Loucy (cell line): ENCODE results near the gene PHACTR3.

Source experiments
- H2AFZ ChIP-seq: fragments of 200-600 bp; sonication (generic); 2 replicates; pipeline ENCODE4 v1.6.0; 2016; ENCODE audit warnings: antibody characterized with exemption, mild to moderate bottlenecking, low read length, moderate library complexity
- H3F3A ChIP-seq: fragments of 200-600 bp; 2 replicates; pipeline ENCODE4 v1.6.0; 2016; ENCODE audit warnings: antibody characterized with exemption, low read depth, mild to moderate bottlenecking
- H3K27me3 ChIP-seq: fragments of 200-600 bp; sonication (generic); 2 replicates; pipeline ENCODE4 v1.6.1; 2014; ENCODE audit warnings: low read length, mild to moderate bottlenecking; ENCODE audit not compliant: insufficient read depth, poor library complexity, severe bottlenecking
- H3K36me3 ChIP-seq: fragments of 200-600 bp; sonication (generic); 2 replicates; pipeline ENCODE4 v1.6.1; 2016; ENCODE audit warnings: low read length; ENCODE audit not compliant: insufficient read depth
- H3K4me1 ChIP-seq: fragments of 200-600 bp; sonication (generic); 2 replicates; pipeline ENCODE4 v1.5.1; 2014; ENCODE audit warnings: low read length, mild to moderate bottlenecking; ENCODE audit not compliant: insufficient read depth, poor library complexity, severe bottlenecking
- H3K4me2 ChIP-seq: fragments of 200-600 bp; sonication (generic); 2 replicates; pipeline ENCODE4 v1.6.0; 2014; ENCODE audit warnings: antibody characterized with exemption, low read length, low read depth, mild to moderate bottlenecking; ENCODE audit not compliant: poor library complexity, severe bottlenecking
- H3K4me3 ChIP-seq: fragments of 200-600 bp; sonication (generic); 2 replicates; pipeline ENCODE4 v1.5.1; 2014; ENCODE audit warnings: low read length, mild to moderate bottlenecking, mixed read lengths; ENCODE audit not compliant: poor library complexity, severe bottlenecking
- H3K79me2 ChIP-seq: fragments of 200-600 bp; sonication (generic); 2 replicates; pipeline ENCODE4 v1.6.1; 2014; ENCODE audit warnings: low read length; ENCODE audit not compliant: insufficient read depth
- H3K9ac ChIP-seq: fragments of 200-600 bp; sonication (generic); 2 replicates; pipeline ENCODE4 v1.6.0; 2014; ENCODE audit warnings: mild to moderate bottlenecking, low read depth, low read length, moderate library complexity; ENCODE audit not compliant: poor library complexity, severe bottlenecking
- H3K9me2 ChIP-seq: fragments of 200-600 bp; sonication (generic); replicated peaks from 2 replicates; pipeline ENCODE4 v1.6.1; 2016; ENCODE audit warnings: low read depth, low read length, mixed read lengths
- H3K9me3 ChIP-seq: fragments of 200-600 bp; sonication (generic); 2 replicates; pipeline ENCODE4 v1.6.1; 2014; ENCODE audit warnings: mild to moderate bottlenecking, antibody characterized with exemption, low read length, low read depth; ENCODE audit not compliant: insufficient read depth
- H4K20me1 ChIP-seq: fragments of 200-600 bp; sonication (generic); 2 replicates; pipeline ENCODE4 v1.6.0; 2014; ENCODE audit warnings: antibody characterized with exemption, low read length, mild to moderate bottlenecking; ENCODE audit not compliant: insufficient read depth, poor library complexity, severe bottlenecking
- EZH2phosphoT487 ChIP-seq: fragments of 200-600 bp; IDR thresholded peaks from 2 replicates; pipeline ENCODE4 v1.6.1; 2018; ENCODE audit warnings: antibody characterized with exemption, mild to moderate bottlenecking, moderate library complexity, borderline replicate concordance
- TF ChIP-seq, protein P1 (sequence below): fragments of 200-600 bp; sonication (generic); conservative IDR thresholded peaks from 2 replicates; pipeline ENCODE4 v1.5.1; 2014; ENCODE audit warnings: mild to moderate bottlenecking, antibody characterized with exemption, low read length

PHACTR3 gene

GRCh38 chr20:59645761-59646171, 41.4 kb downstream of the PHACTR3 start:
- Histone ChIP-seq H2AFZ (no peak overlapping the region), H3K9ac (no peak overlapping the region), H3K4me3 (no peak overlapping the region), H3K9me2 (no peaks in the 10 kb centered on the region), H3K36me3 (no peaks in the 10 kb centered on the region), H3K27me3 (no peaks in the 10 kb centered on the region), H3K4me2 (no peak overlapping the region), H3F3A (no peaks in the 10 kb centered on the region), H3K79me2 (peaks cover 80% of the 10 kb centered on the region), H3K4me1 (no peaks in the 10 kb centered on the region), H4K20me1 (peaks cover 10% of the 10 kb centered on the region), H3K9me3 (peaks cover 12% of the 10 kb centered on the region; the same call in 1 of the 2 replicates)
- TF ChIP-seq EZH2phosphoT487 = no peak
- TF ChIP-seq, protein P1, sequence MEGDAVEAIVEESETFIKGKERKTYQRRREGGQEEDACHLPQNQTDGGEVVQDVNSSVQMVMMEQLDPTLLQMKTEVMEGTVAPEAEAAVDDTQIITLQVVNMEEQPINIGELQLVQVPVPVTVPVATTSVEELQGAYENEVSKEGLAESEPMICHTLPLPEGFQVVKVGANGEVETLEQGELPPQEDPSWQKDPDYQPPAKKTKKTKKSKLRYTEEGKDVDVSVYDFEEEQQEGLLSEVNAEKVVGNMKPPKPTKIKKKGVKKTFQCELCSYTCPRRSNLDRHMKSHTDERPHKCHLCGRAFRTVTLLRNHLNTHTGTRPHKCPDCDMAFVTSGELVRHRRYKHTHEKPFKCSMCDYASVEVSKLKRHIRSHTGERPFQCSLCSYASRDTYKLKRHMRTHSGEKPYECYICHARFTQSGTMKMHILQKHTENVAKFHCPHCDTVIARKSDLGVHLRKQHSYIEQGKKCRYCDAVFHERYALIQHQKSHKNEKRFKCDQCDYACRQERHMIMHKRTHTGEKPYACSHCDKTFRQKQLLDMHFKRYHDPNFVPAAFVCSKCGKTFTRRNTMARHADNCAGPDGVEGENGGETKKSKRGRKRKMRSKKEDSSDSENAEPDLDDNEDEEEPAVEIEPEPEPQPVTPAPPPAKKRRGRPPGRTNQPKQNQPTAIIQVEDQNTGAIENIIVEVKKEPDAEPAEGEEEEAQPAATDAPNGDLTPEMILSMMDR = peak; percentile 50

GRCh38 chr20:59646487-59646886, 42.1 kb downstream of the PHACTR3 start:
- H2AFZ ChIP-seq = no peak overlapping the region
- H3K36me3 ChIP-seq = no peaks in the 10 kb centered on the region
- TF ChIP-seq, protein P1 = no peak
- no peak for TF ChIP-seq EZH2phosphoT487
- H4K20me1 ChIP-seq = peaks cover 10% of the 10 kb centered on the region
- H3F3A ChIP-seq = no peaks in the 10 kb centered on the region
- no peak overlapping the region for H3K9ac ChIP-seq
- no peaks in the 10 kb centered on the region for H3K4me1 ChIP-seq
- peaks cover 77% of the 10 kb centered on the region for H3K79me2 ChIP-seq
- no peak overlapping the region for H3K4me3 ChIP-seq
- no peak overlapping the region for H3K4me2 ChIP-seq
- H3K9me3 ChIP-seq = peaks cover 12% of the 10 kb centered on the region; the same call in 1 of the 2 replicates
- no peaks in the 10 kb centered on the region for H3K27me3 ChIP-seq
- H3K9me2 ChIP-seq = no peaks in the 10 kb centered on the region

DNA sequence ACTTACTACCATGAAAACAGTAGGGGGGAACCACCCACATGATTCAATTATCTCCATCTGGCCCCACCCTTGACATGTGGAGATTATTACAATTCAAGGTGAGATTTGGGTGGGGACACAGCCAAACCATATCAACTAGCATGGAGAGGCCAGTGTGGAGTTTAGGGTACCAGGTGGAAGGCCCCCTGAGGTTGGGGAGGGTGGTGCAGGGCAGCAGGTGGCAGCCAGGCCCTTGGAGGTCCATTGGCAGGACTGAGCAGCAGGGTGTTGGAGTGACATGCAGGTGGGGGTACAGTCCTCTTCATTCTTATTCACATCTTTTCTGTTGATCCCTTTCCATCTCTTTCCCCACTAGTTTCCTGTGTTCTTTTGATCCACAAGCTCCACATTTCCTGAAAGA, 42.9 kb downstream of the PHACTR3 start:
- Histone ChIP-seq H3K9ac (no peak overlapping the region), H3F3A (no peaks in the 10 kb centered on the region), H4K20me1 (peaks cover 10% of the 10 kb centered on the region), H3K9me2 (no peaks in the 10 kb centered on the region), H3K4me3 (no peak overlapping the region), H2AFZ (no peak overlapping the region), H3K36me3 (no peaks in the 10 kb centered on the region), H3K4me1 (no peaks in the 10 kb centered on the region), H3K27me3 (no peaks in the 10 kb centered on the region), H3K9me3 (peaks cover 12% of the 10 kb centered on the region; the same call in 1 of the 2 replicates), H3K79me2 (peaks cover 77% of the 10 kb centered on the region), H3K4me2 (no peak overlapping the region)
- TF ChIP-seq, protein P1 = no peak
- no peak for TF ChIP-seq EZH2phosphoT487
